ENCODE measurements around the gene DDX54.

Gene DDX54

DNA sequence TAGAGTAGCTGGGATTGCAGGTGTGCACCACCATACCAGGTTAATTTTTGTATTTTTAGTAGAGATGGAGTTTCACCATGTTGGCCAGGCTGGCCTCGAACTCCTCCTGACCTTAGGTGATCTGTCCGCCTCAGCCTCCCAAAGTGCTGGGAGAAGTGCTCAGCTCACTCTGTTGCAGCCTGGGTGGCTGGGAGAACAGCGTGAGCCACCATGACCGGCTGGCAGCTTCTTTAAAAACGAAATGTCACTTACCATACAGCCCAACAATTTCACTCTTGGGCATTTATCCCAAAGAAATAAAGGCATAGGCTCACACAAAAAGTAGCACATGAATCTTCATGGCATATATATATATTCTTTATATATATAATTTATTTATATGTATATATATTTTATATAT, 40.5 kb downstream of the DDX54 start:
- Histone ChIP-seq H3K4me2 (ENCODE audit: low read length, poor library complexity, severe bottlenecking) (no peak overlapping the region), H3K4me3 (ENCODE audit: insufficient read depth in 1 of 2, low read depth in 1 of 2, low read length in 2 of 2) (no peak overlapping the region), H3K27ac (ENCODE audit: low read length, poor library complexity, severe bottlenecking) (no peak overlapping the region), H2BK15ac (ENCODE audit: low read depth, poor library complexity, severe bottlenecking) (no peak overlapping the region), H3K4me1 (ENCODE audit: control insufficient read depth, insufficient read depth, low read depth, low read length) (peaks cover 13% of the 10 kb centered on the region), H2BK5ac (ENCODE audit: low read depth, low read length, poor library complexity, severe bottlenecking) (no peak overlapping the region), H3K79me1 (replicated peaks; ENCODE audit: low read length, poor library complexity, severe bottlenecking) (no peaks in the 10 kb centered on the region), H2AFZ (ENCODE audit: low read depth, low read length) (no peak overlapping the region), H3K27me3 (ENCODE audit: control insufficient read depth in 1 of 2, insufficient read depth in 1 of 2, low read length in 2 of 2) (peaks cover 6 to 7% of the 10 kb centered on the region in 2 experiments), H3K23ac (ENCODE audit: low read length in 2 of 2) (no peak overlapping the region), H3K9me3 (ENCODE audit: control insufficient read depth, low read length) (peaks cover 3% of the 10 kb centered on the region), H4K8ac (ENCODE audit: low read length) (no peak overlapping the region), H2AK5ac (ENCODE audit: low read length, severe bottlenecking) (no peak overlapping the region), H3K9ac (ENCODE audit: low read length) (no peak overlapping the region), H3K18ac (ENCODE audit: low read depth in 1 of 2, low read length in 2 of 2) (no peak overlapping the region), H4K91ac (ENCODE audit: low read length) (no peak overlapping the region), H3K14ac (ENCODE audit: low read length in 2 of 2) (no peak overlapping the region), H3K36me3 (ENCODE audit: control insufficient read depth in 1 of 2, insufficient read depth in 2 of 2, low read depth in 1 of 2, low read length in 2 of 2) (no peaks in the 10 kb centered on the region), H2BK120ac (ENCODE audit: low read depth, low read length) (no peak overlapping the region), H2BK12ac (ENCODE audit: low read length in 2 of 2) (no peak overlapping the region), H3K4ac (ENCODE audit: low read depth in 1 of 2, low read length in 2 of 2) (no peak overlapping the region)
- DNase-seq: no peak
- 89% methylated on average over 5 of the region's 5 CpGs for WGBS

DNA sequence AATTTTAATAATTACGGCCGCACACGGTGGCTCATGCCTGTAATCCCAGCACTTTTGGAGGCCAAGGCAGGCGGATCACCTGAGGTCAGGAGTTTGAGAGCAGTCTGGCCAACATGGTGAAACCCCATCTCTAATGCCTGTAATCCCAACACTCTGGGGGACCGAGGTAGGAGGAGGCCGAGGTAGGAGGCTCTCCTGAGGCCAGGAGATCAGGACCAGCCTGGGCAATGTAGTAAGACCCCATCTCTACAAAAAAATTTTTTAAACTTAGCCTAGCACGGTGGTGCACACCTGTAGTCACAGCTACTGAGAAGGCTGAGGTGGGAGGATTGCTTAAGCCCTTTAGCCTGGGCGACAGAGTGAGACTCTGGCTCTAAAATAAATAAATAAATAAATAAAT, 41.3 kb downstream of the DDX54 start:
- Histone ChIP-seq H3K4me1 (ENCODE audit: control insufficient read depth, insufficient read depth, low read depth, low read length) (peaks cover 9% of the 10 kb centered on the region), H4K8ac (ENCODE audit: low read length) (no peak overlapping the region), H3K4me3 (ENCODE audit: insufficient read depth in 1 of 2, low read depth in 1 of 2, low read length in 2 of 2) (no peak overlapping the region), H2AFZ (ENCODE audit: low read depth, low read length) (no peak overlapping the region), H3K79me1 (replicated peaks; ENCODE audit: low read length, poor library complexity, severe bottlenecking) (no peaks in the 10 kb centered on the region), H3K18ac (ENCODE audit: low read depth in 1 of 2, low read length in 2 of 2) (no peak overlapping the region), H2BK5ac (ENCODE audit: low read depth, low read length, poor library complexity, severe bottlenecking) (no peak overlapping the region), H4K91ac (ENCODE audit: low read length) (no peak overlapping the region), H3K4ac (ENCODE audit: low read depth in 1 of 2, low read length in 2 of 2) (no peak overlapping the region), H3K27me3 (ENCODE audit: control insufficient read depth in 1 of 2, insufficient read depth in 1 of 2, low read length in 2 of 2) (peaks cover 3 to 6% of the 10 kb centered on the region in 2 experiments), H3K9me3 (ENCODE audit: control insufficient read depth, low read length) (peaks cover 3% of the 10 kb centered on the region), H2BK120ac (ENCODE audit: low read depth, low read length) (no peak overlapping the region), H3K27ac (ENCODE audit: low read length, poor library complexity, severe bottlenecking) (no peak overlapping the region), H2BK15ac (ENCODE audit: low read depth, poor library complexity, severe bottlenecking) (no peak overlapping the region), H3K4me2 (ENCODE audit: low read length, poor library complexity, severe bottlenecking) (no peak overlapping the region), H2BK12ac (ENCODE audit: low read length in 2 of 2) (no peak overlapping the region), H3K14ac (ENCODE audit: low read length in 2 of 2) (no peak overlapping the region), H3K9ac (ENCODE audit: low read length) (no peak overlapping the region), H2AK5ac (ENCODE audit: low read length, severe bottlenecking) (no peak overlapping the region), H3K23ac (ENCODE audit: low read length in 2 of 2) (no peak overlapping the region), H3K36me3 (ENCODE audit: control insufficient read depth in 1 of 2, insufficient read depth in 2 of 2, low read depth in 1 of 2, low read length in 2 of 2) (no peaks in the 10 kb centered on the region)
- no peak for DNase-seq
- WGBS: 93% methylated on average over 4 of the region's 8 CpGs

DNA sequence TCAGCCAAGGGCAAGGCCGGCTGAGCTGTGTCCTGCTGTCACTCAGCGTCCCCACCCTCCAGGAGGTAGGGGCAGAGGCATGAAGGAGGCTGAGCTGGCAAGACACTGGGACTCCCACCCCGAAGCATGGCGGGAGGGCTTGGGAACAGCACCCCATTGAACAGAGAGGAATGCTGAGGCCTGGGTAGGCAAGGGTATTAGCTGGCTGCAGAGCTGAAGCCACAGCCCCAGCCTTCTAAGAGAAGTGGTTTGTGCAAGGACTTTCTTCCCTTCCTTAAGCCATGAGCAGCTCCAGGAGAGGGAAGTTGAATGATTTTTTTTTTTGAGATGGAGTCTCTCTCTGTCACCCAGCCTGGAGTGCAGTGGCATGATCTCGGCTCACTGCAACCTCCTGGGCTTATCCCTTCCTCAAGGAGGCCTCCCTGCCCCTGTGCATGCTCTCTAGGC, 42.4 kb downstream of the DDX54 start:
- Histone ChIP-seq H3K27ac (ENCODE audit: low read length, poor library complexity, severe bottlenecking) (no peak overlapping the region), H2BK120ac (ENCODE audit: low read depth, low read length) (no peak overlapping the region), H3K14ac (ENCODE audit: low read length in 2 of 2) (peak overlapping the region in 1 of 2 experiments; percentile 64), H3K18ac (ENCODE audit: low read depth in 1 of 2, low read length in 2 of 2) (no peak overlapping the region), H2AK5ac (ENCODE audit: low read length, severe bottlenecking) (no peak overlapping the region), H3K4me1 (ENCODE audit: control insufficient read depth, insufficient read depth, low read depth, low read length) (peaks cover 15% of the 10 kb centered on the region), H3K9me3 (ENCODE audit: control insufficient read depth, low read length) (peaks cover 3% of the 10 kb centered on the region), H3K27me3 (ENCODE audit: control insufficient read depth in 1 of 2, insufficient read depth in 1 of 2, low read length in 2 of 2) (peaks cover 6 to 8% of the 10 kb centered on the region in 2 experiments), H4K8ac (ENCODE audit: low read length) (no peak overlapping the region), H3K4ac (ENCODE audit: low read depth in 1 of 2, low read length in 2 of 2) (no peak overlapping the region), H3K9ac (ENCODE audit: low read length) (no peak overlapping the region), H3K36me3 (ENCODE audit: control insufficient read depth in 1 of 2, insufficient read depth in 2 of 2, low read depth in 1 of 2, low read length in 2 of 2) (no peaks in the 10 kb centered on the region), H3K23ac (ENCODE audit: low read length in 2 of 2) (no peak overlapping the region), H2BK15ac (ENCODE audit: low read depth, poor library complexity, severe bottlenecking) (no peak overlapping the region), H3K4me2 (ENCODE audit: low read length, poor library complexity, severe bottlenecking) (no peak overlapping the region), H2BK5ac (ENCODE audit: low read depth, low read length, poor library complexity, severe bottlenecking) (no peak overlapping the region), H4K91ac (ENCODE audit: low read length) (no peak overlapping the region), H3K79me1 (replicated peaks; ENCODE audit: low read length, poor library complexity, severe bottlenecking) (no peaks in the 10 kb centered on the region), H3K4me3 (ENCODE audit: insufficient read depth in 1 of 2, low read depth in 1 of 2, low read length in 2 of 2) (no peak overlapping the region), H2BK12ac (ENCODE audit: low read length in 2 of 2) (no peak overlapping the region), H2AFZ (ENCODE audit: low read depth, low read length) (no peak overlapping the region)
- no peak for DNase-seq
- 79% methylated on average over 5 of the region's 5 CpGs for WGBS

DNA sequence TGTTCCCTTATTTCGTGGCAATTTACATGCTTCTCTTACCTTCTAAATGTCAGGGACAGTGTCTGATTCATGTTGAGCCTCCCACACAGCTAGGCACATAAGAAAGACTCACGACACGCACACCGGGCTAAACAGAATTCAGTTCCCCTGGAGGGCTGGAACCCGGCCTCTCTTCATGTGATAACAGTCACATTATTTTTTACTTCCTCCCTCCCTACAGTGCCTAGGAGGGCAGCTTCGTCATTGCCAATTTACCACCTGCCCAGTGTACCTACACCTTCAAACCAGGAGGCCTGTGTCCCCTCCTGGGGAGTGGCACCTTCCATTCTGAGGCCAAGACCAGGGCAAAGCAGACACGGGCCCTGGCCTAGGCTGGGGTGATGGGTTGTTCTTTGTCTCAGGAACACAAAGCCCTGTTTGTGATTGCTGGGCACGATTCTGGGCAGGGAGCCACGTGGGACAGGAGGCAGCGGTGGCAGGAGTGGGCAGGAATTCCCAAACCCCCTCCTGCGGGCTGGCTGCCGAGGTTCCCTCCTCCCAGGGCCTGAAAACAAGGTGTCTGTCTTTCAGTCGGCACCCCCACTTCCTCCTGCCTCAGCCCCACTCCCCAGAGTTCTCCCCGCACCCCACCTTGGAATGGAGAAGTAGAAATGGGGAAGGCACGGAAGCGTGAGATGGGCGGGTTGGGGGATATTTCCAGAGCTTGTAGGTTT, 42.9 kb downstream of the DDX54 start:
- peaks cover 18% of the 10 kb centered on the region for H3K4me1 ChIP-seq (ENCODE audit: control insufficient read depth, insufficient read depth, low read depth, low read length)
- H2BK120ac ChIP-seq (ENCODE audit: low read depth, low read length): no peak overlapping the region
- no peak overlapping the region for H3K27ac ChIP-seq (ENCODE audit: low read length, poor library complexity, severe bottlenecking)
- DNase-seq: no peak
- H3K4me2 ChIP-seq (ENCODE audit: low read length, poor library complexity, severe bottlenecking): no peak overlapping the region
- H3K36me3 ChIP-seq (ENCODE audit: control insufficient read depth in 1 of 2, insufficient read depth in 2 of 2, low read depth in 1 of 2, low read length in 2 of 2): no peaks in the 10 kb centered on the region
- no peak overlapping the region for H3K18ac ChIP-seq (ENCODE audit: low read depth in 1 of 2, low read length in 2 of 2)
- no peak overlapping the region for H2BK12ac ChIP-seq (ENCODE audit: low read length in 2 of 2)
- no peak overlapping the region for H3K9ac ChIP-seq (ENCODE audit: low read length)
- no peak overlapping the region for H4K91ac ChIP-seq (ENCODE audit: low read length)
- H2AK5ac ChIP-seq (ENCODE audit: low read length, severe bottlenecking): peak overlapping the region; percentile 1
- no peak overlapping the region for H3K4ac ChIP-seq (ENCODE audit: low read depth in 1 of 2, low read length in 2 of 2)
- WGBS: 78% methylated on average over 16 of the region's 17 CpGs
- peaks cover 6% of the 10 kb centered on the region in 2 experiments for H3K27me3 ChIP-seq (ENCODE audit: control insufficient read depth in 1 of 2, insufficient read depth in 1 of 2, low read length in 2 of 2)
- no peaks in the 10 kb centered on the region for H3K79me1 ChIP-seq (replicated peaks; ENCODE audit: low read length, poor library complexity, severe bottlenecking)
- H4K8ac ChIP-seq (ENCODE audit: low read length): no peak overlapping the region
- no peak overlapping the region for H2BK15ac ChIP-seq (ENCODE audit: low read depth, poor library complexity, severe bottlenecking)
- no peak overlapping the region for H3K4me3 ChIP-seq (ENCODE audit: insufficient read depth in 1 of 2, low read depth in 1 of 2, low read length in 2 of 2)
- H3K23ac ChIP-seq (ENCODE audit: low read length in 2 of 2): no peak overlapping the region
- no peak overlapping the region for H2BK5ac ChIP-seq (ENCODE audit: low read depth, low read length, poor library complexity, severe bottlenecking)
- peaks cover 3% of the 10 kb centered on the region for H3K9me3 ChIP-seq (ENCODE audit: control insufficient read depth, low read length)
- no peak overlapping the region for H3K14ac ChIP-seq (ENCODE audit: low read length in 2 of 2)
- no peak overlapping the region for H2AFZ ChIP-seq (ENCODE audit: low read depth, low read length)

All from mesenchymal stem cell (in vitro differentiated cells and primary cell).